ENCODE data around the gene CABP1.

CABP1 gene

DNA sequence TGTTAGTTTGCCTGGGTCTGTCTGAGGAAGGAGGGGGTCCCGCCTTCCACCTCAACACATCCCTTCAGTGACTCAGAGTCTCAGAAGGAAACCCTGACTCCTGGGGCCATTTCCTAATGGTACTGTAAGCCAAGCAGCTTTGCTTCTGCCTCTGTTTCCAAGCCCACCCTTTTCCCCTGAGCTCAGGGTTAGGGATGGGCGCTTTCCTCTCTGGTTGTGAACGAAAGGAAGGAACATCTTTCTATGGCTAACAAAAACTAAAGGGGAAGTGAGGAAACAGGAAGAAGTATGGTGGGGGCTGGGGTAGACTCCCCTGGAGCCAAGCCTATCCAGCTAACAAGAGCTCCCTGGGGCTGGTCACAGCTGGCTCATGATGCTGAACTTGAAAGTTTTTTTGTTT is 58.2 kb downstream of the CABP1 start:
- no peak for DNase-seq

DNA sequence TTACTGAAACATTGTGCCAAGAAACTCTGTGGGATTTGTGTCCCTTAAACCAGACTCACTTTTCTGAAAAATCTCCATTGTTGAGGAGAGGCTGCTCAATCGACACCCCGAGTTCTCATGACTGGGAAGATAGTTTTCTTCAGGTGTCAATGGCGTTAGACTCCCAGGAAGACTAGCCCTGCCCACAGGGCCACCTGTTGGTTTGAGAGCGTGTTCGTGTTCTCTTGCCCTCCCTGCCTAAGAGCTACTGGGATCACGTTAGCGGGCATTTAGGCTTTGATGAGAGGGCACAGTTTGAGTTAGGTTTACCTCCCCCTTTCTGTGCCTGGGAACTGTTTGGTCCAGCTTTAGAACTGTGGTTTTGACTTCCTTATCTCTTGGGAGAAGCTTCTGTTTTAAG is 59.1 kb downstream of the CABP1 start:
- DNase-seq, result no peak

DNA sequence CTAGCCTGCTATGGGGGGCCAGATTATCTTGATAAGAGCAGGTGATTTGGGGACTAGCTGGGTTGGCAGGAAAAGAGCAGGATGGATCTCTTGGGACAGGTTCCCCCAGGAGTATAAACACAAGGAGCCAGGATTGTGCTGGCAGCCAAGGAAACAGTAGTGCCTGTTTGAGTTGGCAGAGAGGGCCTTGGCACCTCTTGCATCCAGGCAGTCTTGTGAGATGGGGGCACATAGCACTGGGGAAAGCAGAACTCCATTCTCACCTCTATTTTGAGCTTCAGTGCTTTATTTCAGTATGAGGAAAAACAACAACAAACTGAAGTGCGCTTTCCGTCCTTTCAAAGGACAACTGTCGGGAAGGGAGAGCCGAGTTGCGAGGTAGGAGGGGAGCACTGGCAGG is 60.5 kb downstream of the CABP1 start:
- no peak for DNase-seq

DNA sequence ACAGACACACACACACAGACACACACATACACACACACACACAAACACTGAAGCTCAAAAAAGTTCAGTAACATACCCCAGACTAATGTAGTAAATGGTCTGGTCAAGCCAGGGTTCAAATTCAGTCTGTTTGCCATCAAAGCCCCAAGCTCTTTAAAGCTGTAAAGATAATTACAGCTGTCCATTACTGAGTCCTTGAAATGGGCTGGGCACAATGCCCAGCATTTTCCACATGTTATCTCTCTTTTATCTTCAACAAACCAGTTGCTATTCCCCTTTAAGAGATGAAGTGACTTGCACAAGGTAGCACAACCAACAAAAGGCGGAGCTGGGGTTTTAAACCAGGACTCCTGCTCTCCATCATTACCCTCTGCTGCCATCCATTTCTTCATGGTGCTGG is 62.2 kb downstream of the CABP1 start:
- no peak for DNase-seq

DNA sequence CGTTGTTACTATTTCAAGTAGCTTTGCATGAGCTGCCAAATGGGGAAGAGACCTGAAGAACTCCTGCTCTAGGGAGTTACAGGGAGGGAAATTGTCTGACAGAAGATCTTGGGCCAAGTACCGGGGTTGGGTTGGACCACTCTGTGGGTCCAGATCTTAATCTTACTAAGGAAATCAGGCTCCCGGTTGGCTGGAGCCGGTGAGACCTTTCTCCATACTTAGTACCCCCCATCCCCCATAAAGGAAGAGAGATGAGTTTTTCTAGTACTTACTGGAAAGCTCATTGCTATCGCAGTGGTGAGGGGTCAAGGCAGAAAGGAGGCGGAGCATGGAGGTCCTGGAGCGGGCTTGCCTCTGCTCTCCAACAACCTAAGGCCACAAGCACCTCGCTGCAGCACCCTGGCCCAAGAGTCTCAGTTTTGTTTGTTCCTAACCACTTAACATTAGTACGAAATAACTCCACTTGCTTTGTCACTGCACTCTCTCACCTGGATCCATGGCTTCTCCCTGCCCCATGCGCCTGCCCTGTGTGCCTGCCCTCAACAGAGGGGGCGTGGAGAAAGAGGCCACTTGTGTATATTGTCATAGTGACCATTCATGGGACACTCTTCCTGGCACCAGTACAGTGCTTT is 63.0 kb downstream of the CABP1 start:
- DNase-seq, result no peak

DNA sequence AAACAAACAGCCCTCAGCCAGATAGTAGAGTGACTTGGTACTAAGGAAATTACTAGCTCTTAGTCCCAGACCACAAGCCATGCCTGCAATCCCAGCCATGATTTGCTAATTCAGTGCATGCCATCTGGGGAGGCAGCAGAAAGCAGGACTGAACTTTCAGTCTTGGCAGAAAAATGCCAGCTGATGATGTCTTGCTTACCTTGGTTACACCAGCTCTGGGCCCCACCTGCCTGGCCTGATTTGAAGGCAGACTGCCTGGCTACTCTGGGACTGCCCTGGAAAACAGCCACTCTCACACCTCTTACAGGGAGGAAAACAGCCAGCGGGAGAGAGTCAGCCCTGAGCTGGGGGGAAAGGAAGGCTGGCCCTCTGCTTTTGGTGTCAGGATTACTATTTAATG is 65.2 kb downstream of the CABP1 start:
- DNase-seq, result no peak

DNA sequence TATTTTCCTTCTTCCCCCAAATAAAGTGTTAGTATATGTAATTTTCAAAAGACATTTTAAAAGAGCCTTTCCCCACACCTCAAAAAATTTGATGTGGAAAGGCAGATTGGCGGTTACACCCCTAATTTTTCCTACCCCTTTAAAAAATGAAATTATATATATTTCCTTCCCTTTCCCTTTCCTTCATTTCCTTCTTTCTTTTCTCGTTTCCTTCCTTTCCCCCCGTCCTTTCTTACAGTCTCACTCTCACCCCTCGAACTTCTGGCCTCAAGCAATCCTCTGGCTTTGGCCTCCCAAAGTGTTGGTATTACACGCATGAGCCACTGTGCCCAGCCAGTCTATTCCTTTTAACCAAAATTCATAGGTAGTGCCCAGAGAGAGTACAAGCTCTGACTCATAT is 65.6 kb downstream of the CABP1 start:
- no peak for DNase-seq

DNA sequence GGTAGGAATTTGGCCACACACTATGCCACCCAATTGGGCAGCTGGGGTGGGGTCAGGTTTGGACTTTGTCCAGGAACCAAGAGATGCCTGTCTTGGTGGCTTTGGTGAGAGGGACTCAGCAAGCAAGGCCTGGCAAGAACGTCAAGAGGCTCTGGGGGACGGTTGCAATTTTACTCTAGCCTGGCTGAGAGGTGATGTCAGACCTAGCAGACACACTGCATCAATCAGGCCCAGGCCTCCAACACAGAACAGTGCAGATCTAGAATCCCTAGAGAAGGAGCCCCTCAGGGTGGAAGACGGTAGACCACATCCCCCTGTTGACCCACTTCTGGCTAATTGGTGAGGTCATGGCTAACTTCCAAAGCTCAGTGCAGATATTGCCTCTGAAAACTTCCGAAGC is 68.2 kb downstream of the CABP1 start:
- peak; percentile 63 for DNase-seq

DNA sequence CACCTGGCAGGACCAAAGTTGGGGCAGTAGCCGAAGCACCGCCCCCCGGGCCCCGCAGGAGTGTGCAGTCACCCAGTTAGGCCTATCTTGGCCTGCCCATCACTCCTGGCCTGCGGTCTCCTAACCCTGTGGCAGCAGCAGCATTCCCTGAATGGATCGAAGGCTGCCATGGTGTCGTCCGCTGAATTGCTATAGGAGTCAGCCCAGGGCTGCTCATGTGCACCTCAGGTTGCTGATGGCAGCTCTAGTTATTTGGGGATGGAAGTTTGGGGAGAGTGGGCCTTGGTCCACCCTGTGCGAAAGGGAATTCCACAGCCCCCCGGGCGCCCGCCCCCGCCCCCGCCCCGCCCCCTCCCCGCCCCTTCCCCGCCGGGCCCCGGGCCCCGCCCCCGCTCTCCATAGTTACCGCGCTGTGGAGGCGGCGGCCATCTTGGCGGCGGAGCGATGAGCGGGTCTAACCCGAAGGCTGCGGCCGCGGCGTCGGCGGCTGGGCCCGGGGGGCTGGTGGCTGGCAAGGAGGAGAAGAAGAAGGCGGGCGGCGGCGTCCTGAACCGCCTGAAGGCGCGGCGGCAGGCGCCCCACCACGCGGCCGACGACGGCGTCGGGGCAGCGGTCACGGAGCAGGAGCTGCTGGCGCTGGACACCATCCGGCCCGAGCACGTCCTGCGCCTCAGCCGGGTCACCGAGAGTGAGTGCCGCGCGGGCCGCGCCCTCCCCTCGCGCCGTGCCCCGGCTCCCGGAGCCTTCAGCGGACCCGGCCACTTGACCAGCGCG is 69.8 kb downstream of the CABP1 start, which contains the start of gene UNC119B:
Gene UNC119B (plus strand): TSS at position 428 of the 774 bp plus-strand sequence. CDS start 17 bp downstream, at position 445.
- DNase-seq, result peak; percentile 87

DNA sequence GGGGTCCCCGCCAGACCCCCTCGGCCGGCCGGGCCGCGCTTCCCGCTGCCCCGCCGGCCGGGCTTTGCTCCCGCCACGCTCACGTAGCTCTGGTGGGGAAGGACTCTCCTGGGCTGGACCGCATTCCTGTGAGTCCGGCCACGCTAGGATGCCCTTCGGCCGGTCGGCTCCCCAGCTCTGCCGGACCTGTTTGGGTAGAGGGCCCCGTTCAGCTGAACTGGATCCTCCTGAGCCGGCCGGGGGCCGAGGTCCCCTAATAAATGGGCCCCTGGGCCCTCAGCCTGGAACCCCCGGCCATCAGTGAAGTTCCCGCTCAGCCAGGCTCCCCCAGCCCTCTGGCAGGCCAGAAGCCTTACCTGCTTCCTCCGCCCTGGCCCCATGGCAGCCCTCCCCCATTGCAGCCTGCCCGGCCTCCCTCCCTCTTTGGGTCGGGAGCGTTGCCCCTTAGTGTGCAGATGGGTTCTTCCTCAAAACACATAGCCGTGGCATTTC is 70.4 kb downstream of the CABP1 start:
- DNase-seq, result peak; percentile 47

DNA sequence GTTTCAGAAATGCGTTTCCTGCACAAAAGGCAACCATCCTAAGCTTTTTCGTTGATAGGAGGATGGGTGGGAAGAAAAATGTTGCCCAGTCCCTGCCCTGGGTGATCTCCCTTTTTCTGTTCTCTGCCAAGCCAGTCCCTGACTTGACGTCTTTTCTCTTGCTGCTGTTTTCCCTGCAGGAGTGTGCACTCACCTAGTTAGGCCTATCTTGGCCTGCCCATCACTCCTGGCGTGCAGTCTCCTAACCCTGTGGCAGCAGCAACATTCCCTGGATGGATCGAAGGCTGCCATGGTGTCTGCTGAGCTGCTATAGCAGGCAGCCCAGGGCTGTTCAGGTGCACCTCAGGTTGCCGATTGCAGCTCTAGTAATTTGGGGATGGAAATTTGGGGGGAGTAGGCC is 71.0 kb downstream of the CABP1 start:
- DNase-seq, result no peak

DNA sequence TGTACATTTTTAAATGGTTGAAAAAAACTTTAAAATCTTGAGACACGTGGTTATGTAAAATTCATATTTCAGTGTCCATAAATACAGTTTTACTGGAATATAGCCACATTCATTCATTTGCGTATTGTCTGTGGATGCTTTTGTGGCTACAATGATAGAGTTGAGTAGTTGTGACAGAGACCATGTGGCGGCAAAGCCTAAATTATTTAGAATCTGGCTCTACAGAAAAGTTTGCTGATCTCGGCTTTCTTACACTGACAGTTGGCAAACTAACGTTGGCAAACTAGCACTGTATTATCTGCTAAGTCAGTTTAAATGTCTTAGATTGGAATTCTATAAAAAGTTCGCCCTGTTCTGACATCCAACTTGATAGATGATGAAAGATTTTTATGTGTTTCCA is 72.2 kb downstream of the CABP1 start:
- DNase-seq, result no peak

DNA sequence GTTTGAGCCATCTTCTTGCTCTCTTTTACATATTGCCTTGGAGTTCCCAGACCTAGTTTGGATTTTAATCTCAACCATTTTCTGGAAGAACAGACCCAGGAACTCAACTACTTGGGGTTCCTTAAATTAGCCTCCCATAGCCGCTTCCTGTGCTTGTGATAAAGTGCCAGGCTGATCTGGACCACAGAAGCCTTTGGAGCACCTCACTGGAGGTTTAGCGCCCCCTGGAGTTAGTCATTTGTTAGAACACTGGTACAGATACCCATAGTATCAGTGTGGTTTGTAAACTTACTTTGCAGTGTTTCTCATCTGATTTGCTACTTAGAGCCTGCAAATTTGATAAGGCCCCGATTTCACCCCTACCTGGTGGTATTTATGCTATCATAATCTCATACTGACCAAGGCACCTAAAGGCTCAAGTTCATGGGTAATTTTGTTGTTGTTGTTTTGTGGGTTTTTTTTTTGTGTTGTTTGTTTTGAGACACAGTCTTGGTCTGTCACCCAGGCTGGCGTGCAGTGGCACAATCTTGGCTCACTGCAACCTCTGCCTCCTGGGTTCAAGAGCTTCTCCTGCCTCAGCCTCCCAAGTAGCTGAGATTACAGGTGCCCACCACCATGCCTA is 73.5 kb downstream of the CABP1 start:
- DNase-seq, result peak; percentile 94

Data from eye (tissue), 1 donor.